GM10248 (cell line): ENCODE measurements around the gene SULT4A1.

ENCODE experiments used
- CTCF ChIA-PET: fragments of 300-600 bp; sonication (Branson Sonifier 250); formaldehyde crosslinking; extraction: SDS; loops from one replicate; lab custom pipeline; 2021; ENCODE audit warnings: antibody characterized with exemption; lab: Yijun Ruan, JAX
- POLR2A ChIA-PET: fragments of 350-650 bp; sonication (Branson Sonifier 250); formaldehyde crosslinking; extraction: SDS; loops from one replicate; lab custom pipeline; 2020; ENCODE audit warnings: antibody characterized with exemption; lab: Yijun Ruan, JAX
- DNase-seq: peaks from one replicate; pipeline ENCODE4 v3.0.0; 2012; ENCODE audit errors: extremely low spot score
- TF ChIP-seq, protein P1 (sequence below): IDR thresholded peaks from 2 replicates; pipeline ENCODE4 v1.5.1; 2012; ENCODE audit warnings: mild to moderate bottlenecking, low read depth; ENCODE audit errors: extremely low read depth, missing control alignments, control extremely low read depth

Gene SULT4A1

DNA sequence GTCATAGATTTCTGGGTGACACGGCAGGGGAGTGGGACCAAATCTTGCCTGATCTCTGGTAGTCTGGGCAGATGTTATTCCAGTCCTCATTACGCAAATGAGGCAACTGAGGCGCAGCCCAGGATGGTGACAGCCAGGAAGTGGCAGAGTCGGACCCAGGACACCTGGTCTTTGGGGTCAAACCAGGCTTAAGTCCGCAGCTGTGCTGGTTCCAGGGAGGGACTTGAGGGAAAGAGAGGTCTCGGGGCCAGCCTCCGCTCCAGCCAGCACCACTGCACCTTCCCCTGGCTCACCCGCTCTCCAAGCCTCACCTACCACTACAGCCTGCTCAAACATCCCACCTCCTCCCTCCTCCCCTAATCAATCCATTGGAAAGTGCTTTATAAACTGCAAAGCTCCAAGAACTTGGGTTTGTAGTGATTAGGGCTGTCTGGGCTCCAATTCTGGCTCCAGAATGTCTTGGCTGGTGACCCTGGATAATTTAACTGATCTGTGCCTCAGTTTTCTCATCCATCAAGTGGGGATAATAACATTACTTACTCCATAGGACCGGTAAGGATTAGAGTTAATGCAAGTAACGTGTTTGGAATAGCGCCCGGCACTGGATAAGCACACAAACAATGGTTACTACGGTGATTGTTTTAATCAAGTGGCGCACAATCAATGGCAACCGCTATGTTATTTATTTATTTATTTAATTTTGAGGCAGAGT lies 30.0 kb upstream of the SULT4A1 start:
- DNase-seq: no peak
- CTCF ChIA-PET: interaction anchor here (0.8 kb wide), 1 partner anchor 9 kb away, joined by 3 read pairs; no protein-coding TSS in a partner anchor
- POLR2A ChIA-PET: no interaction called here
- TF ChIP-seq, protein P1, sequence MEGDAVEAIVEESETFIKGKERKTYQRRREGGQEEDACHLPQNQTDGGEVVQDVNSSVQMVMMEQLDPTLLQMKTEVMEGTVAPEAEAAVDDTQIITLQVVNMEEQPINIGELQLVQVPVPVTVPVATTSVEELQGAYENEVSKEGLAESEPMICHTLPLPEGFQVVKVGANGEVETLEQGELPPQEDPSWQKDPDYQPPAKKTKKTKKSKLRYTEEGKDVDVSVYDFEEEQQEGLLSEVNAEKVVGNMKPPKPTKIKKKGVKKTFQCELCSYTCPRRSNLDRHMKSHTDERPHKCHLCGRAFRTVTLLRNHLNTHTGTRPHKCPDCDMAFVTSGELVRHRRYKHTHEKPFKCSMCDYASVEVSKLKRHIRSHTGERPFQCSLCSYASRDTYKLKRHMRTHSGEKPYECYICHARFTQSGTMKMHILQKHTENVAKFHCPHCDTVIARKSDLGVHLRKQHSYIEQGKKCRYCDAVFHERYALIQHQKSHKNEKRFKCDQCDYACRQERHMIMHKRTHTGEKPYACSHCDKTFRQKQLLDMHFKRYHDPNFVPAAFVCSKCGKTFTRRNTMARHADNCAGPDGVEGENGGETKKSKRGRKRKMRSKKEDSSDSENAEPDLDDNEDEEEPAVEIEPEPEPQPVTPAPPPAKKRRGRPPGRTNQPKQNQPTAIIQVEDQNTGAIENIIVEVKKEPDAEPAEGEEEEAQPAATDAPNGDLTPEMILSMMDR: no peak

- DNase-seq: no peak
- CTCF ChIA-PET: no interaction called here
- TF ChIP-seq, protein P1: no peak
- POLR2A ChIA-PET: no interaction called here
Observed at GRCh38 chr22:43891360-43892182, 29.3 kb upstream of the SULT4A1 start, which contains the start of gene PNPLA5. Gene PNPLA5 (minus strand): TSS chr22:43892013. CDS start chr22:43891880, 133 bp downstream.

- TF ChIP-seq, protein P1: no peak
- CTCF ChIA-PET: no interaction called here
- no peak for DNase-seq
- POLR2A ChIA-PET: no interaction called here
Observed at GRCh38 chr22:43890901-43891331, 28.6 kb upstream of the SULT4A1 start.

DNA sequence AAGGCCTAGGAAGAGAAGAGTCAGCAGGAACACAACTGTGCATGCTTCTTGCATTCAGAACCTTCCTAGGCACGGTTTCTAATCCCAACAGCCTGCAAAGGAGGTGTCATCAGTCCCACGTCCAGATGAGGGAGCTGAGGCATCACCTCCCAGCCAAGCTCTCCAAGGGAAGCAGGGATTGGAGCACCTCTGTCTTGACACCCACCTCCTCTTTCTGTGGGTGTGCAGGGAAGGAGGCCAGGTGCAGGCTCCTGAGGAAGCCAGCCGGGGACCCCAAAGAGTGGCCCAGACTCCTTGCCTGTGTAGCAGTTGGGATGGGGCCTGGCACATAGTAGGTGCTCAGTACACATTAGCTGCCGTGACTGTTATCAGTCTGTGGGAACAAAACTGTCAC lies 27.5 kb upstream of the SULT4A1 start:
- CTCF ChIA-PET: interaction anchor here (1.1 kb wide), 1 partner anchor 9 kb away, joined by 3 read pairs; no protein-coding TSS in a partner anchor
- no peak for DNase-seq
- TF ChIP-seq, protein P1: no peak
- POLR2A ChIA-PET: no interaction called here

- DNase-seq: no peak
- TF ChIP-seq, protein P1: no peak
- CTCF ChIA-PET: interaction anchor here (1.1 kb wide), 1 partner anchor 9 kb away, joined by 3 read pairs; no protein-coding TSS in a partner anchor
- POLR2A ChIA-PET: no interaction called here
Observed at GRCh38 chr22:43889201-43889859, 27.0 kb upstream of the SULT4A1 start.

- POLR2A ChIA-PET: no interaction called here
- CTCF ChIA-PET: interaction anchor here (1.1 kb wide), 1 partner anchor 10 kb away, joined by 3 read pairs; no protein-coding TSS in a partner anchor
- TF ChIP-seq, protein P1: no peak
- DNase-seq: no peak
Observed at GRCh38 chr22:43888740-43889139, 26.4 kb upstream of the SULT4A1 start.
